Activated T-helper 1 cell treated with anti-CD3 and anti-CD28 coated beads, Interleukin-2, amount 50 U/mL, for 16 hours (primary cell): ENCODE results near the gene ITGA8.
"Not testable (repeated sequence)": the region's sequence is repeated elsewhere in the genome, so short reads cannot be mapped to it uniquely, and the experiment has no call there.

Source experiments
- DNase-seq, 2 donors: peaks; one replicate each; pipeline ENCODE4 v3.0.0-alpha.2; 2020; ENCODE audit warnings: low read depth in 1 of 2, low spot score in 1 of 2

Gene ITGA8

DNA sequence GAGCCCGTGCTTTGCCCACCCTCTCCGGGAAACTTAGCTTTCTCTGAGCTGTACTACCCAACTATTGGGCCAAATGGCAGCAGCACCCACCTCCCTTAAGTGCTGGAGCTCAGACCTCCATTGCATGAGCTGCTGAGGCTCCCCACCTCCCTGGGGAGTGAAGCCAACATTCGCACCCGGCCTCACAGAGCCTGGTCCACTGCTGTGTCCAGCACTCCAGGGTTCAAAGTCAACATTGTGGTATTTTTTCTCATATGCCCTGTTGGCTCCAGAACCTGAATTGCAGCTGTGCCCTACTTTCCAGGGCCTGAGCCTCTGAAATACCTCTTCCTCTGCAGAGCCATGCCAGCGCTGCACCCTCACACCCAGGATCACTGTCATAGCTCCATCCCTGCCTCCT lies 29.7 kb downstream of the ITGA8 start:
- DNase-seq: no peak

GRCh38 chr10:15684768-15685167 lies 35.0 kb downstream of the ITGA8 start:
- DNase-seq: no peak

DNA sequence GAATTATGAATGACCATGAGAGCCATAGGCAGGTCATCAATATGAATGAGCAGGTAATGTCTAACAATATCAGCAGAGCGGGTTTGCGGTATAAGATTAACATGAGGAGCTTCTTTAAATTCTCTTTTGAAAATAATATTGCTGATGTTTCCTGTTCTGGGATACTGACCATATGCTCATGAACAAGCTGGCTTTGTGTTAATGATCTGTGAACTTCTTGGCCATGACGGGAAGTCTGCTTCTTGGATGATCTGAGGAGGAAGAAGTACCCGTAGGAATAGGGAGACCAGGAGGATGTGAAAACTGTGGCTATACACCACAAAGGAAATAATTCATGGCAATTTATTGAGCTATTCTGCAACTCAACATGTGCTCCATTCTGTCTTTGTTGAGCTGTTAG lies 38.6 kb downstream of the ITGA8 start:
- no peak for DNase-seq

DNA sequence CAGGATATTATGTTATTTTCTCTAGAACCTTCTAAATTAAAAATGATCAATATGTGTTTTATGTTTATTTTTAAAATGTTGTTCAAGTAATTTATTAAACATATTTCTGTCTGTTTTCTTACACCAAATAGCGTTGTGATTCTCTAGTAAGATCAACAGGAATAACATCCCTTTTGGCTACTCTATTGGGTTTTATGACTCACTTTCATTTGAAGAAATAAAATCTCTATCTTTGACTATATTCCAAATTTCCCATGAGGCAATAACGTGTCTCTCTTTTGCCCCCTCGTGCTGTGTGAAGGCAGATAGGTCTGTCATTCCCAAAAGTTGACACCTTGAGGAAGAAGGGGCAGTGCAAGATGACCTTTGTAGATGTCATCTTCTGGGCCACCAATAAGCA lies 40.9 kb downstream of the ITGA8 start:
- DNase-seq: no peak

DNA sequence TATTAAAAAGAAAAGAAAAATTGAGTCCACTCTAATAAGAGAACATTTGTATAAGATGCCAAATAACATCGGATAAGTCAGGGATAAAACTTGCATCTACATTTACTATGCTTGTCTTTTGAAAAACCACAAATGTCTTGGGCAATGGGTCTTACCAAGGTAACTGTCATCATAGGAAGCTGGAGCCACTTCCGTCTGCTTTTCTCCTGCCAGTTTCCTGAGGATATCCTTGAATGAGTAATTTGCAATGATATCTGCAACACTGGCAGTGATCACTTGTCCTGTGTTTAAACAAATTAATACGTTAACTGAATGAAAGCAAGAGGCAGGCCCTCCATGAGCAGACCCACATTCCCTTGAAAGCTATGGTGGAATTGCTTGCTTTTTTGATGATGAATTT lies 47.3 kb downstream of the ITGA8 start:
- DNase-seq: no peak

DNA sequence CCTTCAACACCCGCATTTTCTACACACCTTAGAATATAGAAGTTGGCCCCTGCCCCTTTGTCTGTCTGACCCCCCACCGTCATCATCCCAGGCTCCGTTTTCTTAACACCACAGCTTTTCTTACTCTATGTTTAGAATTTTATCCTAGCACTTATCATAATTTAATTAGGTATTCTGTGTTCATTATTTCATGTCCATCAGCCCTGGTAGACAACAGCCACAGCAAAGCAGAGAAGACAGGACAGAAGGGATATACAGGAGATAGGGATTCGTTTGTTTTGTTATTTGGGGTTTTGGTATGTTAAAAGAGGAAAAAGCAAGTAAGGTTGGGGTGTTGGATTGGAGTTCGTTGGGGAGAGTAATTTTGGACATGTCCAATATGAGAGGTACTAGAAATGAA lies 48.8 kb downstream of the ITGA8 start:
- no peak for DNase-seq

DNA sequence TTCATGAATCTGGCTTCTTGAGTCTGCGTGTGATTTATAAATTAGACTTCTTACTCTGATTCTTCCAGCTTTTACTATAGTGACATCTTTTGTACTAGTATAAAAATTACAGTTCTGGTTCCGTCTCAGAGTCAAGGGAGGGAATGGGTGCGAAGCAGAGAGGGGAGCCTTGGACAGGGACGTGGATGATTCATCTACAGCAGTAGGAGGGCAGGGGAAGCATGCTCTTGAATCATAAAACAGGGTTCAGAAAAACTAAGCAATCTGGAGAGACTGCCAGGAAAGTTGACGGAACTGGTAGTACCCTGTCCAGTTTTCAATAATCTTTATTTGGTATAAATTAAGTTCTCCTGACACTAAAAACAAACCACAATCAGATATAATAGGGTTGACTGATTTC lies 58.1 kb downstream of the ITGA8 start:
- DNase-seq: no peak

GRCh38 chr10:15660990-15661389 lies 58.7 kb downstream of the ITGA8 start:
- DNase-seq: no peak

DNA sequence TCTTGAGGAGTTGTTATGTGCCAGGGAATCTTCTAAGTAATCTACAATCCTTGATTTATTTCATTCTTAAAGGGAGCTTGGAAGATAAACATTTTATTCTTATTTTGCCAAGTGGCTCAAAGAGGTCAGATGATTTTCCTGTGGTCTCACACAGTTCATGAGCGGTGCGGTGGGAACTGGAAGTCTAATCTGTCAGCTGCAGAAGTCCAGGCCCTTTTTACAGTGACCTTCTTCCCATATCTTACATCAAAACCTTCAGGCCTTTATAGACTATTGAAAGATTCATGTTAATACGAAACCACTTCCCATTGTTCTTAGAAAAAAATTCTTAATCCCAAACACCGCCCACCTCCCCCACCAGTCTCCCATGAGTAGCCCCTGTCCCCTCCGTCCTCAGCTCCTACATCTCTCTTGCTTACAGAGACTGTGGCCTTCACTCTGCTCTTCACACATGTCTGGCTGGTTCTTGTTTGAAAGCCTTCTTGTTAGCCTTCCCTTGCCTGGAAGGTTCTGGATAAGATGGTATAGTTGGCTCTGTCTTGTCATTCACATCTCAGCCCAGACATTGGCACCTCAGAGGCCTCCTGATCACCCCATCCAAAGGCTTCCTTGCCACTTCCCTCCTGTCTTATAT lies 61.5 kb downstream of the ITGA8 start:
- no peak for DNase-seq

DNA sequence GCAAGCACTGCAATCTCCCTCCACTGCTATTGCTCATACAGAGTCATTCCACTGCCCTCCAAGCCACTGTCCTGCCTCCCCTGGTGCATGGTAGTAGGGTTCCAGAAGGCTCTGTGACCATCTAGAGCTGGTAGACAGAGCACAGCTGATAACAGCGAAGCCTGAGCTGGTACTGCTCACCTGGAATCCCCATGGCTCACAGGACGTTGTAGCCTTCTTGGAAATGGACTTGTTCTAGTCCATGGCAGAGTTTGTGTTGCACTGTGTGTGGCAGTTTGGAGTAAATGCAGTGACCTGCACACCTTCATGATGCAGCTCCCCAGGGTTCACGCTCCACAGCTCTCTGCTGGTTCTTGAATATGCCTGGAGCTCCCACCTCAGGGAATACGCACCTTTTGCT lies 67.0 kb downstream of the ITGA8 start:
- DNase-seq: no peak

DNA sequence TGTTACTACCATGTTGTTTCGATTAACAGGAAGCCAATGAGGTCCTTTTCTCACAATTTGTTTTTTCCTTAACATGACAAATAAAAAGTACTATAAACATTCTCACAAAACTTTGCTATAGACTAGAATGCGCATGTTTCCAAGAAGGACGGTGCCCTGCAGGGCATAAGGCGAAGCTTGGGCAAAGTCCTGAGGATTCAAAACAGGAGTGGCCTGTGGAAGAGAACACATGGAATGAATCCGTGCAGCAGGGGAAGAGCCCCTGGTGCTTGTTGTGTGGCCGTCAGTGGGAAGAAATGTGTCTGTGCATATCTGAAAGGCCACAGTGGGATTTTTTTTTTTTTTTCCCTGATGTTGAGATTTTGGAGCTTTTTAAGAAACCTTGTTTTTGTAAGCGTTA lies 67.6 kb downstream of the ITGA8 start:
- no peak for DNase-seq

GRCh38 chr10:15651175-15651574 lies 68.5 kb downstream of the ITGA8 start:
- no peak for DNase-seq

GRCh38 chr10:15642095-15642494 lies 77.6 kb downstream of the ITGA8 start:
- no peak for DNase-seq

- DNase-seq: no peak
Observed at GRCh38 chr10:15640536-15641085, 79.1 kb downstream of the ITGA8 start.

- no peak for DNase-seq
Observed at GRCh38 chr10:15636446-15636845, 83.3 kb downstream of the ITGA8 start.

- DNase-seq: no peak
Observed at GRCh38 chr10:15632456-15633091, 87.1 kb downstream of the ITGA8 start.

- DNase-seq: not testable (repeated sequence)
Observed at GRCh38 chr10:15631205-15631604, 88.5 kb downstream of the ITGA8 start.

- no peak for DNase-seq
Observed at GRCh38 chr10:15630353-15630752, 89.4 kb downstream of the ITGA8 start.

GRCh38 chr10:15627617-15628196 lies 92.0 kb downstream of the ITGA8 start:
- no peak for DNase-seq

DNA sequence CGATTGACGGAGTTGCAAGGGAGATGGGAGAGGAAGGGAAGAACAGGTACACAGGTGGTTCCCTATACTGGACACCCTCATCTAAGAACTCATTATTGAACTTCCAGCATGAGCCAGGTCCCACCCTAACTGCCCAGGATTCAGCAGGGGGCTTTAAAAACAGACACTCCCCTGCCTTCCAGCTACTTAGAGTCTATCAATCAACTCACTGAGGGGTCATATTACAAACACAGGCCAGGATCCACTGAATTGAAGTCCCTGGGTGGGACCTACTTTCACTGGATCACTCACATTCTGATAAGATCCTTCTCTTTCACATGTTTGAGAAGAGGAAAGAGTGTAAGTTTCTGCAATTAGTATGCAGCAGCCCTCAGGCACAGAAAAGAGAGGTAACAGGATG lies 92.8 kb downstream of the ITGA8 start:
- DNase-seq: no peak

DNA sequence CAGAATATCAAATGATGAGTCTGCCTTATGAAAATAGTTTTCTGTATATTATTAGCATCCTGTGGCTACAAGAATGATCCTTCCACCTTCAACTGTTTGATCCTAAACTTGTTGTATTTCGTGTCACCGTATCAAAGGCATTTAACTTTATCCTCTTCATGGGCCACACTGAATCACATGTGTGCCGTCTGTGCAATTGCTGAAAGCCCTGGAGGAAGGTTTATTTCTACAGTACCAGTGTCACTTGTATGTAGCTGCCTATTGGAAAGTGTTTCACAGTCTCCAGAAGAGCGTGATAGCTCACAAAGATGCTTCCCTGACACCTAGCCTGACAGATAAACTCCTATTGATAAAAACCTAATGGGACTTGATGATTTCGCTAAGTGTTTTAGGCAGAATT lies 94.5 kb downstream of the ITGA8 start:
- DNase-seq: no peak

GRCh38 chr10:15624401-15625196 lies 95.1 kb downstream of the ITGA8 start:
- DNase-seq: no peak
